Ovary (tissue), 3 donors: ENCODE results near the gene TTC16.

Experiments used
- CTCF ChIP-seq, 3 donors: fragments of 450-650 bp in 2 of 3; fragments of 200-600 bp in 1 of 3; IDR thresholded peaks; one replicate each; pipeline versions ENCODE4 v1.5.1 to v1.8.0; 2016 to 2022; ENCODE audit warnings: antibody characterized with exemption in 3 of 3, mild to moderate bottlenecking in 1 of 3
- EP300 ChIP-seq: sonication (generic); formaldehyde crosslinking; IDR thresholded peaks from one replicate; pipeline ENCODE4 v1.6.1; 2017; ENCODE audit warnings: antibody characterized with exemption
- donor health status: DM: no; HTN: no; CAD: no.

GRCh38 chr9:127767909-127768331 is 52.0 kb downstream of the TTC16 start:
- TF ChIP-seq EP300, result no peak
- TF ChIP-seq CTCF (IDR thresholded peaks at IDR 0.05), result no peak
